Testis (tissue), 3 donors: ENCODE data around the gene UCP1. TPM values are rescaled to one million over a fixed set of nuclear protein-coding genes. Genes with fewer than 3 reads are reported as not detected.

Experiments used
- DNase-seq: peaks from one replicate; pipeline ENCODE4 v3.0.0-alpha.2; 2019
- H3K27ac ChIP-seq, 2 donors: fragments of 200-600 bp; sonication (generic); one replicate each; pipeline ENCODE4 v1.5.1; 2019
- H3K27me3 ChIP-seq: fragments of 200-600 bp; sonication (generic); one replicate; pipeline ENCODE4 v1.5.1; 2019
- H3K36me3 ChIP-seq: fragments of 200-600 bp; sonication (generic); one replicate; pipeline ENCODE4 v1.5.1; 2017; ENCODE audit warnings: low read depth; ENCODE audit errors: missing control alignments
- H3K4me1 ChIP-seq: fragments of 200-600 bp; sonication (generic); one replicate; pipeline ENCODE4 v1.5.1; 2019
- H3K4me3 ChIP-seq, 2 donors: fragments of 200-600 bp; sonication (generic); one replicate each; pipeline ENCODE4 v1.5.1; 2017 to 2019
- H3K9me3 ChIP-seq: fragments of 200-600 bp; sonication (generic); one replicate; pipeline ENCODE4 v1.5.1; 2017
- CTCF ChIP-seq, 3 experiments: fragments of 450-650 bp in 2 of 3; fragments of 200-600 bp in 1 of 3; sonication (generic) in 1 of 3; IDR thresholded peaks; one replicate each; pipeline ENCODE4 v1.5.1; 2016 to 2019; ENCODE audit warnings: antibody characterized with exemption in 3 of 3, mild to moderate bottlenecking in 2 of 3, moderate library complexity in 1 of 3
- POLR2A ChIP-seq: fragments of 450-650 bp; IDR thresholded peaks from one replicate; pipeline ENCODE4 v1.6.1; 2017; ENCODE audit warnings: antibody characterized with exemption, mild to moderate bottlenecking, moderate library complexity
- WGBS, 2 donors: methylation state at CpG; one replicate each; pipeline ENCODE4 v1.1.5; 2018; 5-methylcytosine and 5-hydroxymethylcytosine counted together
- intact Hi-C: fragments of 100-400 bp; cut with DNase I; formaldehyde crosslinking; loops from one replicate; pipeline ENCODE4 v1.15.1; 2023; ENCODE audit warnings: low total_unique reads
- polyA plus RNA-seq: library from polyadenylated mRNA; stranded (reverse); fragments of 350-450 nt; fragmentation: Illumina TruSeq; extraction: RNeasy Lipid Tissue Mini Kit (QIAGEN cat#74804); gene quantifications from one replicate; pipeline ENCODE4 v1.2.3, GENCODE V29; 2014; ENCODE audit warnings: low read depth, low replicate concordance; ENCODE audit not compliant: insufficient read depth
- total RNA-seq, 2 donors: library from RNA; depleted of rRNA; stranded (reverse); fragments of >200 nt; gene quantifications; one replicate each; pipeline ENCODE4 v1.2.3, GENCODE V29; 2016

The UCP1 gene
- total and polyA plus RNA-seq, 3 donors from 2014 or later, result 0.79 TPM; not detected in 2

- intact Hi-C loops, result no loop called here
- DNase-seq, result no peak
Observed at GRCh38 chr4:140611854-140612253, 43.1 kb upstream of the UCP1 start.

GRCh38 chr4:140609548-140610425 lies 41.0 kb upstream of the UCP1 start:
- Histone ChIP-seq H3K4me3 (no peak overlapping the region), H3K36me3 (no peaks in the 10 kb centered on the region), H3K27me3 (no peaks in the 10 kb centered on the region), H3K9me3 (no peaks in the 10 kb centered on the region), H3K4me1 (no peaks in the 10 kb centered on the region), H3K27ac (no peak overlapping the region)
- no peak for DNase-seq
- TF ChIP-seq CTCF (IDR thresholded peaks at IDR 0.05) (peak; percentile 24 to 58 (median 45)), POLR2A (no peak)
- 55 to 57% methylated on average over 6 of the region's 6 CpGs for WGBS, 2 donors
- intact Hi-C loops, result no loop called here

More at GRCh38 chr4:140611854-140612253, 43.1 kb upstream of the UCP1 start:
- H3K27me3 ChIP-seq, result no peaks in the 10 kb centered on the region
- no peaks in the 10 kb centered on the region for H3K36me3 ChIP-seq
- no peak overlapping the region for H3K27ac ChIP-seq
- no peaks in the 10 kb centered on the region for H3K4me1 ChIP-seq
- H3K9me3 ChIP-seq, result no peaks in the 10 kb centered on the region
- no peak for TF ChIP-seq CTCF (IDR thresholded peaks at IDR 0.05)
- TF ChIP-seq POLR2A, result no peak
- H3K4me3 ChIP-seq, result no peak overlapping the region
- 83 to 91% methylated on average over 3 of the region's 3 CpGs for WGBS, 2 donors

GRCh38 chr4:140607852-140608251 lies 39.1 kb upstream of the UCP1 start:
- H3K9me3 ChIP-seq, result no peaks in the 10 kb centered on the region
- WGBS, 2 donors, result 58 to 76% methylated on average over 4 of the region's 4 CpGs
- no peaks in the 10 kb centered on the region for H3K27me3 ChIP-seq
- intact Hi-C loops, result no loop called here
- no peak for DNase-seq
- TF ChIP-seq POLR2A (no peak), CTCF (IDR thresholded peaks at IDR 0.05) (no peak)
- no peaks in the 10 kb centered on the region for H3K36me3 ChIP-seq
- H3K4me3 ChIP-seq, result no peak overlapping the region
- no peaks in the 10 kb centered on the region for H3K4me1 ChIP-seq
- no peak overlapping the region for H3K27ac ChIP-seq

GRCh38 chr4:140604544-140604943 lies 35.8 kb upstream of the UCP1 start:
- WGBS, 2 donors, result 79 to 89% methylated on average over 4 of the region's 4 CpGs
- H3K4me3 ChIP-seq, result no peak overlapping the region
- no peaks in the 10 kb centered on the region for H3K36me3 ChIP-seq
- intact Hi-C loops, result no loop called here
- no peaks in the 10 kb centered on the region for H3K27me3 ChIP-seq
- H3K4me1 ChIP-seq, result no peaks in the 10 kb centered on the region
- TF ChIP-seq POLR2A, result no peak
- no peak overlapping the region for H3K27ac ChIP-seq
- DNase-seq, result no peak
- H3K9me3 ChIP-seq, result no peaks in the 10 kb centered on the region

GRCh38 chr4:140603286-140603685 lies 34.5 kb upstream of the UCP1 start:
- intact Hi-C loops, result no loop called here

More at GRCh38 chr4:140603286-140603685, 34.5 kb upstream of the UCP1 start:
- Histone ChIP-seq H3K27me3 (no peaks in the 10 kb centered on the region), H3K4me1 (no peaks in the 10 kb centered on the region), H3K36me3 (no peaks in the 10 kb centered on the region), H3K27ac (no peak overlapping the region), H3K4me3 (no peak overlapping the region), H3K9me3 (no peaks in the 10 kb centered on the region)
- WGBS, 2 donors, result 73 to 91% methylated on average over 2 of the region's 2 CpGs
- no peak for DNase-seq
- TF ChIP-seq CTCF (IDR thresholded peaks at IDR 0.05) (no peak), POLR2A (no peak)
